Stomach (tissue), 9 donors: ENCODE data around the gene DCAF5. TPM values are rescaled to one million over a fixed set of nuclear protein-coding genes. Genes with fewer than 3 reads are reported as not detected.

ENCODE experiments used
- DNase-seq, 2 donors: peaks; one replicate each; pipeline versions ENCODE4 v3.0.0 to v3.0.0-alpha.2; 2013 to 2019
- H3K27ac ChIP-seq, 5 donors: fragments of 200-600 bp in 4 of 5; sonication (generic) in 4 of 5; one replicate each; pipeline ENCODE4 v1.5.1; 2013 to 2019; ENCODE audit warnings: mild to moderate bottlenecking in 1 of 5, moderate library complexity in 1 of 5
- H3K27me3 ChIP-seq, 3 donors: fragments of 200-600 bp; sonication (generic); one replicate each; pipeline ENCODE4 v1.5.1; 2017 to 2019; ENCODE audit warnings: mixed run types in 1 of 3
- H3K36me3 ChIP-seq, 4 donors: fragments of 200-600 bp; sonication (generic); 1 replicate in 3 of 4; 2 replicates in 1 of 4; pipeline ENCODE4 v1.5.1; 2016 to 2019
- H3K4me1 ChIP-seq, 4 donors: fragments of 200-600 bp; sonication (generic); one replicate each; pipeline ENCODE4 v1.5.1; 2016 to 2019
- H3K4me3 ChIP-seq, 4 donors: fragments of 200-600 bp; sonication (generic) in 3 of 4; one replicate each; pipeline ENCODE4 v1.5.1; 2016 to 2019; ENCODE audit warnings: mild to moderate bottlenecking in 1 of 4
- H3K9me3 ChIP-seq, 4 donors: fragments of 200-600 bp; sonication (generic); one replicate each; pipeline ENCODE4 v1.5.1; 2016 to 2019
- EP300 ChIP-seq: sonication (generic); formaldehyde crosslinking; IDR thresholded peaks from one replicate; pipeline ENCODE4 v1.6.1; 2017; ENCODE audit warnings: antibody characterized with exemption
- POLR2A ChIP-seq, 4 donors: fragments of 450-650 bp; IDR thresholded peaks; one replicate each; pipeline ENCODE4 v1.6.1; 2016; ENCODE audit warnings: antibody characterized with exemption in 4 of 4, control low read depth in 2 of 4, mild to moderate bottlenecking in 1 of 4, moderate library complexity in 1 of 4
- POLR2AphosphoS5 ChIP-seq, 3 donors: sonication (generic); formaldehyde crosslinking; IDR thresholded peaks; one replicate each; pipeline ENCODE4 v1.6.1; 2016; ENCODE audit warnings: antibody characterized with exemption in 3 of 3
- WGBS, 5 donors: extraction: QIAGEN DNeasy Blood & Tissue Kit in 3 of 5; methylation state at CpG; one replicate each; pipeline versions ENCODE4 v1.1.5 to v1.1.7; 2013 to 2018; 5-methylcytosine and 5-hydroxymethylcytosine counted together
- intact Hi-C: fragments of 100-400 bp; cut with DNase I; formaldehyde crosslinking; loops from one replicate; pipeline ENCODE4 v1.15.1; 2023; ENCODE audit warnings: low total_unique reads
- polyA plus RNA-seq, 3 donors: library from polyadenylated mRNA; stranded (reverse); fragments of 200-250 nt; gene quantifications; one replicate each; pipeline ENCODE4 v1.2.3, GENCODE V29; 2013
- total RNA-seq, 5 donors: library from RNA; depleted of rRNA; stranded (reverse); fragments of >200 nt; gene quantifications; one replicate each; pipeline versions ENCODE4 v1.1.0 to v1.2.3, GENCODE V29; 2014 to 2016
- TF ChIP-seq, protein P1 (sequence below), 7 experiments: fragments of 450-650 bp in 4 of 7; fragments of 200-600 bp in 3 of 7; sonication (generic) in 3 of 7; IDR thresholded peaks; one replicate each; pipeline ENCODE4 v1.5.1; 2016 to 2019; ENCODE audit warnings: antibody characterized with exemption in 7 of 7, control low read depth in 2 of 7, mild to moderate bottlenecking in 1 of 7
- donor health status: healthy with polysubstance abuse.
- donor health status: Bipolar disorder and iron deficiency.
- donor health status: healthy.

DCAF5 gene
- total and polyA plus RNA-seq, 8 donors = 13.9 to 80.5 (median 26.9) TPM

DNA sequence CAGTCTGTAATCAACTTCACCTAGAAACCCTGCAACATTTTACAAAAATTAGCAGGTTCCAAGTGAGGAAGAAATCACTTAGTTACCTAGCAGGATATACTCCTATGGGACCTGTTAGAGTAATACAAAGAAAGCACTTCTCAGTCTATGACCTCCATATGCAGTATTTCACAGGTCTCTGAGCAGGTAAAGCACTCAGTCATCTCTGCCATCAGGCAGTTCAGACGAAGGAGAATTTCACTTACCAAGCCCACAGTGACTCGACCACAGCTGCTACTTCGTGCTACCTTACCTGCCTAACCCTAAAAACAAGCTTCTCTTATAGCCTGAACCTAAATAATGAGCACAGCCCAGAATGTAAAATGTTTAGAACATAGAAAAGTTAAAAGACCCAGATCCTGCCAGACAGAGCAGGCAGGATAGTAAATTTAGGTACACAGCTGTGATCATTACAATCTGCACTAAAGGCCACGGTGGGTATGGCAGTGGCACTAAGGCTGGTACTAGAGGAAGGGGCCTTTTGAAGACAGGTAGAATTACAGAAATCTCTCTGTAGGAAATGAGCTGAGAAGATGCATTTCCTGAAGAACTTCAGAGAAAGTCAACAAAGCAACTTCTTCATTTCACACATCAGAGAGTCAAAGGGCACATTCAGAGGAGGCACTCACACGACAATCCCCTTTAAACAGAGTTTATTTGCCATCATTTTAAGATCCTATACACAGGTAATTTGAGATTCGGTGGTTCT lies 35.7 kb downstream of the DCAF5 start:
- 80 to 92% (median 84%) methylated on average over 6 of the region's 6 CpGs for WGBS, 5 donors
- intact Hi-C loops = no loop called here
- peaks cover 0 to 10% (median under 1%) of the 10 kb centered on the region in 4 donors for H3K4me1 ChIP-seq
- H3K27ac ChIP-seq = no peak overlapping the region
- TF ChIP-seq, protein P1, sequence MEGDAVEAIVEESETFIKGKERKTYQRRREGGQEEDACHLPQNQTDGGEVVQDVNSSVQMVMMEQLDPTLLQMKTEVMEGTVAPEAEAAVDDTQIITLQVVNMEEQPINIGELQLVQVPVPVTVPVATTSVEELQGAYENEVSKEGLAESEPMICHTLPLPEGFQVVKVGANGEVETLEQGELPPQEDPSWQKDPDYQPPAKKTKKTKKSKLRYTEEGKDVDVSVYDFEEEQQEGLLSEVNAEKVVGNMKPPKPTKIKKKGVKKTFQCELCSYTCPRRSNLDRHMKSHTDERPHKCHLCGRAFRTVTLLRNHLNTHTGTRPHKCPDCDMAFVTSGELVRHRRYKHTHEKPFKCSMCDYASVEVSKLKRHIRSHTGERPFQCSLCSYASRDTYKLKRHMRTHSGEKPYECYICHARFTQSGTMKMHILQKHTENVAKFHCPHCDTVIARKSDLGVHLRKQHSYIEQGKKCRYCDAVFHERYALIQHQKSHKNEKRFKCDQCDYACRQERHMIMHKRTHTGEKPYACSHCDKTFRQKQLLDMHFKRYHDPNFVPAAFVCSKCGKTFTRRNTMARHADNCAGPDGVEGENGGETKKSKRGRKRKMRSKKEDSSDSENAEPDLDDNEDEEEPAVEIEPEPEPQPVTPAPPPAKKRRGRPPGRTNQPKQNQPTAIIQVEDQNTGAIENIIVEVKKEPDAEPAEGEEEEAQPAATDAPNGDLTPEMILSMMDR (IDR thresholded peaks at IDR 0.05) = no peak
- TF ChIP-seq EP300 (no peak), POLR2A (IDR thresholded peaks at IDR 0.05) (no peak), POLR2AphosphoS5 (IDR thresholded peaks at IDR 0.05) (no peak)
- H3K36me3 ChIP-seq = peaks cover 30 to 94% (median 77%) of the 10 kb centered on the region in 4 donors
- no peak overlapping the region for H3K4me3 ChIP-seq
- no peaks in the 10 kb centered on the region for H3K9me3 ChIP-seq
- no peaks in the 10 kb centered on the region for H3K27me3 ChIP-seq
- no peak for DNase-seq

DNA sequence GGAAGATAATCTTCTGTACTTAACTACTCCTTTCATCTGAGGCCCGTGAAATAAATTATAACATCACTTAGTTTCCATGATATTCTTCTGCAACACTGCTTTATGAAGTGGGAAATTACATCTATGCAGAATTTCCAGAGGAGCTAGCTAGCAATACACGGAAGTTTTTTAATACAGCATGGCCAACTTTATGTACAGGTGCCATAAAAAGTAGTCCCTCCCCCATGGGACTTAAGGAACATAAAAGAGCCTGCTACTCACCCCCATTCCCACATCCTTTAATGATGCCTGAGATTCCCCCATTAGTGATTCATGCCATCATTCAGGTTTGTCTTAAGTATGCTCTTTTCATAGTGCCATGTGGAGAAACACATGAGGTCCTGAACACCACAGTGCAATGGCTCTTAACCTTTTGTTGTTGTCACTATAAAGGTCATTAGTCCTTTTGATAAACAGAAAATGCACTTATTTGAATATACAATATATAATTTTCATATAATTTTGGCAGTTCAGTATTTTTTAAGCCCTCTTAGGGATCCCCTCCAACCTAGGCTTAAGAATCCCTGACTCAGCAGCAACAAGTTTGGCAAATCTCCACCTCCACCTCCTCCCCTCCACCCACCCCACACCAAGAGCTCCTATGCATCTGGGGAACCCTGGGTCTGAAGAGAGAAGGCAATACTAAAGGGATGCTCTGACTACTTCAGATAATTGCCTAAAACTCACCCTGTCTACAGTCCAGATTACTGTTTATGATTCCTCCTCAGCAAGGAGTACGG lies 37.3 kb downstream of the DCAF5 start:
- WGBS, 5 donors = 84 to 88% (median 86%) methylated on average over 3 of the region's 3 CpGs
- Histone ChIP-seq H3K27me3 (no peaks in the 10 kb centered on the region), H3K4me1 (no peaks in the 10 kb centered on the region), H3K36me3 (peaks cover 30 to 97% (median 78%) of the 10 kb centered on the region in 4 donors), H3K9me3 (no peaks in the 10 kb centered on the region), H3K4me3 (no peak overlapping the region), H3K27ac (no peak overlapping the region)
- TF ChIP-seq, protein P1 (IDR thresholded peaks at IDR 0.05) = no peak
- TF ChIP-seq EP300 (no peak), POLR2A (IDR thresholded peaks at IDR 0.05) (no peak), POLR2AphosphoS5 (IDR thresholded peaks at IDR 0.05) (no peak)
- intact Hi-C loops = no loop called here
- DNase-seq = no peak

DNA sequence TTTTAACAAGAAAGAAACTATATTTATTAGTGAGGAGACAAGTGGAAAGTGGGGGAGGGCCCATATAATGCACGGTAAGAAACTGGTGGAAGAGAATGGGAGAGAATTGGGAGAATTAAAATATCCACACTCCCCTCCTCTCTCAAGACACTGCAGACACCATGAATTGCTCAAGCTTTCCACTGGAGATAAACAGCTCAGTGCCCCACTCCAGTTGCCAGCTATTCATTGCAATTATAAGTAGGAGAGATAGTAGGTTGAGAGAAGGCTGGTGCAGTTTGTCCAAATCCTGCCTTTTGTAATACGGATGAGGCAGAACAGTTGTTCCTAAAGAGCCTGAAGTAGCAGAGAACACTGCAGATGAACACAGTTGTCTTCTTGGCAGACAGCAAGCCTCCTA lies 38.2 kb downstream of the DCAF5 start:
- TF ChIP-seq, protein P1 (IDR thresholded peaks at IDR 0.05) = no peak
- TF ChIP-seq POLR2A (IDR thresholded peaks at IDR 0.05) = no peak
- H3K4me1 ChIP-seq = no peaks in the 10 kb centered on the region
- WGBS, 5 donors = 80 to 92% (median 85%) methylated on average over 2 of the region's 2 CpGs
- peaks cover 31 to 97% (median 79%) of the 10 kb centered on the region in 4 donors for H3K36me3 ChIP-seq
- DNase-seq = no peak
- no peaks in the 10 kb centered on the region for H3K9me3 ChIP-seq
- intact Hi-C loops = no loop called here
- no peaks in the 10 kb centered on the region for H3K27me3 ChIP-seq
- H3K4me3 ChIP-seq = no peak overlapping the region
- no peak overlapping the region for H3K27ac ChIP-seq

DNA sequence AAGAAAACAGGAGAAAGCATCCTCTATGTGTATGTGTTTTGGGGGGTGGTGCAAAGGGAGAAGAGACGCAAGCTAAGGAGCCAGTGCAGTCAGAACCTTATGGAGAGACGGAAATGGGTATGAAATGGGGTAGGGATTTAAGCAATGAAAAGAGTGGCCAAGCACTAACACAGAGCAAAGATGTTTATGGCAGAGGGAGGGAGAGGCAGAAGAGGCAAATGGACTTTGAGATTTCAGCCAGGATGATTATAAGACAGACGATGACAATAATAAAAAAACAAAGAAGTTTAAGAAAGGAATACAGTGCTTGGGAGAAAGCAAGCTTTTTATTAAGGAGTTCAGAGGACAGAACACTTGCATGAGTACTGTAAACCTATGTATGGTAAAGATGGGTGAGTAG lies 44.6 kb downstream of the DCAF5 start:
- WGBS, 5 donors = 78 to 85% (median 82%) methylated on average over 3 of the region's 3 CpGs
- H3K36me3 ChIP-seq = peaks cover 3 to 83% (median 71%) of the 10 kb centered on the region in 4 donors
- TF ChIP-seq EP300 (no peak), POLR2A (IDR thresholded peaks at IDR 0.05) (no peak), POLR2AphosphoS5 (IDR thresholded peaks at IDR 0.05) (no peak)
- TF ChIP-seq, protein P1 (IDR thresholded peaks at IDR 0.05) = no peak
- no peaks in the 10 kb centered on the region for H3K9me3 ChIP-seq
- intact Hi-C loops = loop anchor here (5.0 kb wide), 1 partner anchor 246 kb away; no protein-coding TSS in a partner anchor
- no peak overlapping the region for H3K27ac ChIP-seq
- H3K4me1 ChIP-seq = peaks cover 0 to 4% (median 0%) of the 10 kb centered on the region in 4 donors
- no peaks in the 10 kb centered on the region for H3K27me3 ChIP-seq
- no peak for DNase-seq
- no peak overlapping the region for H3K4me3 ChIP-seq
